ENCODE data around the gene PRDM16.

The PRDM16 gene

DNA sequence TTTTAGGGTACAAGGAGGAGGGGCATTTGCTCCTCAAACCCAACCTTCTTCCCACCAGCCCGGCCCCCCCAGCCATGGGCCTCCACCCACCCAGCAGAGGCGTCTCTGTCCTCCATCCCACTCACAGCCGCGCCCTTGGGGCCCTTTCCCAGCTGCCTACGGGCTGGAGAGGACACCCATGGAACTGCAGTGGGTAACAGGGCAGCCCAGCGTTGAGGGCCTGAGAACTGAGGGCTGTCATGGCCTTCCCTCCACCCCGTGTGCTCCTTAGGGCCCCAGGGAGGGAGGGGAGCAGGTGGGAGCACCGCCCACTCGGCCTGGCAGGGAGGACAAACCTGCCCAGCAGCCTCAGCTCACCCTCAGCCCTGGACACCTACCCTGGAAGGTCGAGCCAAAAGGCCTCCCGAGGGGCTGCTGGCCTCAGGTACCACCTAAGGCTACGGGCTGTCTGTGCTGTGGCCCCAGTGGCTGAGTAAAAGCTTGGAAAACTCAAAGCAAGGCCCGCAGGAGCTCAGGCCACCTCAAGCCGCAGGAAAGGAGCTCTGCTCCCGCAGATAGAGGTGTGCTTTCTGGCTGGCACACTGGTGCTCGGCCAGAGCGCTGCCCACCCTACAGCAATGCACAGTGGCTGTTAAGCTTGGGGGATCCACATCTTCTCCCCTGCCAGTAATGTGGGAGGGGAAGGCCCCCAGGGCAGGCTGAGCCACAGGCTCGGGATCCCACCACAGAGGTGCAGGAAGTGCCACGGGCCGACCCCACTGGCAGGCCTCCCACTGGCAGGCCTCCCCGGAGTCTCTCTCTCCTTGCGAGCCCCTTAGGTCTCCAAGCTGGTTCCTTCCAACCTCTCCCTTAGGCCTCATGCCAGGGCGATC lies 383.2 kb downstream of the PRDM16 start:
- Mint-ChIP-seq H3K36me3 (no peaks in the 10 kb centered on the region), H3K27me3 (peaks cover 35 to 46% of the 10 kb centered on the region in 2 donors), H3K27ac (no peak overlapping the region), H3K9me3 (peaks cover 4 to 7% of the 10 kb centered on the region in 2 donors), H3K4me1 (peaks cover 3 to 19% of the 10 kb centered on the region in 2 donors), H3K4me3 (no peak overlapping the region)
- DNase-seq (no peak), ATAC-seq (replicated peaks) (no peak)

DNA sequence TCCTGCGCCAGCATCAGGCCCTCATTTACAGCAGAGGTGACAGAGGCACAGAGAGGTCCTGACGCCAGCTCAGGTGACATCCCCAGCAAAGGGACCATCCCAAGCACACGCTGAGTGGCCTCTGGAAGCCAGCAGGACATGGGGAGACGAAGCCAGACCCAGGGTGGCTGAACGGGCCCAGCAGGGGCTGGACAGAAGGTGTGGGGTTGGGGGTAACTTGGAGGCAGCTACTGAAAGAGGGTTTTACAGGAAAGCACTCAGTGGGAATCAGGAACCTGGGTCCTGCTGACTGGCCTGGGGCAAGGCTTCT lies 383.8 kb downstream of the PRDM16 start:
- no peak for ATAC-seq (replicated peaks)
- Mint-ChIP-seq H3K9me3 (peaks cover 2 to 4% of the 10 kb centered on the region in 2 donors), H3K27ac (no peak overlapping the region), H3K4me3 (no peak overlapping the region), H3K36me3 (no peaks in the 10 kb centered on the region), H3K27me3 (peaks cover 37 to 46% of the 10 kb centered on the region in 2 donors), H3K4me1 (peaks cover 3 to 19% of the 10 kb centered on the region in 2 donors)
- DNase-seq, result no peak

DNA sequence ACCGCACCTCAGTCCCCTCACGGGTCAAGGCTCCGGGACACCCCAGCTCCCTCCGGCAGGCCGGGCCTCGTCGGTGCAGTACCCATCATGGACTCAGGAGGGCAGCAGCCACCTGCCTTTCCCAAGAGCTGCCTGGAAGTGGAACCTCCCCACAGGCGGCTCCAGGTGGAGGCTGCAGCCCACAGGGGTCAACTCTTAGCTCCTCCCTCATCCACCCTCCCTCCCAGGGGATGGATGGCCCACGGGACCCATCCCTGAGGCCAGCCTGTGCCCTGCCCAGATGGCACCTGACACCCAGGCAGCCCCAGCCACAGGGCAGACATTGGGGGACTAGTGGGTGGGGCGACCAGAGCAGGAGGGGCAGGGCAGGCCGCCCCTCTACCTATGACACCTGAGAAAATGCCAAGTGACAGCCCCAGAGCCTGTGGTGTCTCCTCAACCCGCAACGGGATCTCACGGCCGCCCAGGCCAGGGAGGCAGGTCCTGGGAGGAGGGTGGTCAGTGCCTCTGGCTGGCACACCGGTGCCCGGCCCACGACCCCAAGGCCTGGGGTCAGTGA lies 384.3 kb downstream of the PRDM16 start:
- Mint-ChIP-seq H3K27me3 (peaks cover 37 to 46% of the 10 kb centered on the region in 2 donors), H3K36me3 (no peaks in the 10 kb centered on the region), H3K4me1 (peaks cover 3 to 19% of the 10 kb centered on the region in 2 donors), H3K4me3 (peak overlapping the region; percentile 66 to 75), H3K27ac (peak overlapping the region; percentile 37), H3K9me3 (no peaks in the 10 kb centered on the region)
- DNase-seq (peak; percentile 68), ATAC-seq (replicated peaks) (peak; percentile 84 to 86)

DNA sequence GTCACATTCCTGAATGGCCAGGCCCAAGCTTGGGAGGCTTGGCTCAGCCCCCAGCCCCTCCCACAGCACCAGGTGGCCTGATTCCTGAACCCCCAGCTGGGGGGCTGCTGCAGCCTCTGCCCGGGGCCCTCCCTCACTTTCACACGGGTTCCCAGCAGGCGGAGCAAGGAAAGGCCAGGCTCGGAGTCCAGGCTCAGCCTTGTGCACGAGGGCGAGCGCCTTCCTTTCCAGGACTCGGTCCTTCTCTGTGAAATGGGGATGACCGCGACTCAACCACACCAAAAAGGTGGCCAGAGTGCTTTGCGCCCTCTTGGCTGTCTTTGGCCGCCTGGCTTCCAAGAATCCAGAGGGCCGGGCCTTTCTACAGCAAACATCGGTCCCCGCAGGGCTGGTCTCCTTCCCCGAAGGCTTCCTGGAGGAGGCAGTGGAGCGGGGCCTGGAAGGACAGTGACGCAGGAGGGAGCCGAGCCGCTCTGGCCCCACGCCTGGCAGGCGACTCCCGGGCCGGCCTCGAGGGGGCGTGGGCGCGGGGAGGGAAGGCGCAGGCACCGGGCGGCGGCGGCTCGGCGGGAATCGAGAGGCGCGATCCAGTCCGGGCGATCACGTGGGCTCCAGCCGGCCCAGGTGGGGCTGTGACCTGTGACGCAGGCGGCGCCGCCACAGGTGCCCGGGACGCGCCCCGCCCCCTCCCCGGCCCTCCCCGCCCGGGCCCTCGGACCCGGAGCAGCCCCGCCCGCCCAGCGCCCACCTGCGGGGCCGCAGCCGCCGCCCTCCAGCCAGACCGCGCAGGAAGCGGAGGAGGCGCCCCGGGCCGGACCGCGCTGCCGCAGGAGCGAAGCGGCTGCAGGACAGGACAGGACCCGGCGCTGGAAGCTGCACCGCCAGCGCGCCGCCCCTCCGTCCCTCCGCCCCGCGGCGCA lies 385.1 kb downstream of the PRDM16 start, which contains the start of gene ARHGEF16:
Gene ARHGEF16, plus strand, starts transcription at position 775 of the 920 bp plus-strand sequence. CDS start 8,420 bp downstream, outside the sequence.
- DNase-seq (no peak), ATAC-seq (replicated peaks) (peak; percentile 20 to 38)
- H3K27ac Mint-ChIP-seq, result no peak within 1 kb of the TSS
- peaks cover 3 to 19% of the 10 kb centered on the region in 2 donors for H3K4me1 Mint-ChIP-seq
- peak within 1 kb of the TSS; percentile 60 to 76 for H3K4me3 Mint-ChIP-seq
- peaks cover 37 to 46% of the 10 kb centered on the region in 2 donors for H3K27me3 Mint-ChIP-seq
- H3K9me3 Mint-ChIP-seq, result no peaks in the 10 kb centered on the region
- no peaks in the 10 kb centered on the region for H3K36me3 Mint-ChIP-seq

DNA sequence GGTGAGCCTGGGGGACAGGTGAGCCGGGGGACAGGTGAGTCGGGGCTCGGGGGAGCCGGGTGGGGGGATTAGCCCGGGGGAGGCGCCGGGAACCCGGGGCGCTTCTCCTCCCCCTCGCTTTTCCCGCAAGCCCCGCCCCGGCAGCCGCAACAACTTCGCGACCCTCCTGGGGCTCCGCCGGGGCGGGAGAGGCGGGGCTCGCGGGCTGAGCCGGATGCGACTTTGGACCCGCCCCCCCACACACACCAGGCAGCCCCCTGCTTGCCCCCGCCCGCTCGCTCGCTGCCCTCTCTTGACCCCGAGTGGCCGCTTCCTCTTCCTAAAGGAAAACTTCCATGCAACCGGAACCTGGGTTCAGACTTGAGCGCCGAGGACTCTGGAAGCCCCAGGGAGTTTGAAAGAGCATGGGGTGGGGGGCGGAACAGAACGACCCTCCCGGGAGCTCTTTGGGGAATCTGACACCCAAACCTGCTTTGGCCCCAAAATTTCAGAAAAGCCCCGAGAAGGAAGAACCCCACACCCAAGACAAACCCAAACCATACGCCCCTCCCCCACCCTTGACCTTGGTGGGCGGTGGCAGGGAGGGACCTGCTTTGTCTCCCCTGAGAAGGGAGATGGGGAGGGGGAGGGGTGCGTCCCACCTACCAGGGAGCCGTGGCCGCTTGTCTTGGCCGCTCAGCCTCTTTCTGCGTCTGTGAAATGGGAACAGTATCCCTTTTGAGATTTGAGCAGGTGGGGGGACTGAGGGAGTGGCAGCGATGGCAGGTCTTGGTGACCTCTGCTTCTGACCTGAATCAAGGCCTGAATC lies 386.0 kb downstream of the PRDM16 start:
- H3K27me3 Mint-ChIP-seq, result peaks cover 29 to 37% of the 10 kb centered on the region in 2 donors
- no peak for ATAC-seq (replicated peaks)
- no peak overlapping the region for H3K27ac Mint-ChIP-seq
- no peak for DNase-seq
- H3K4me1 Mint-ChIP-seq, result peaks cover 3 to 19% of the 10 kb centered on the region in 2 donors
- H3K9me3 Mint-ChIP-seq, result no peaks in the 10 kb centered on the region
- H3K36me3 Mint-ChIP-seq, result no peaks in the 10 kb centered on the region
- H3K4me3 Mint-ChIP-seq, result peak overlapping the region; percentile 60 to 76

DNA sequence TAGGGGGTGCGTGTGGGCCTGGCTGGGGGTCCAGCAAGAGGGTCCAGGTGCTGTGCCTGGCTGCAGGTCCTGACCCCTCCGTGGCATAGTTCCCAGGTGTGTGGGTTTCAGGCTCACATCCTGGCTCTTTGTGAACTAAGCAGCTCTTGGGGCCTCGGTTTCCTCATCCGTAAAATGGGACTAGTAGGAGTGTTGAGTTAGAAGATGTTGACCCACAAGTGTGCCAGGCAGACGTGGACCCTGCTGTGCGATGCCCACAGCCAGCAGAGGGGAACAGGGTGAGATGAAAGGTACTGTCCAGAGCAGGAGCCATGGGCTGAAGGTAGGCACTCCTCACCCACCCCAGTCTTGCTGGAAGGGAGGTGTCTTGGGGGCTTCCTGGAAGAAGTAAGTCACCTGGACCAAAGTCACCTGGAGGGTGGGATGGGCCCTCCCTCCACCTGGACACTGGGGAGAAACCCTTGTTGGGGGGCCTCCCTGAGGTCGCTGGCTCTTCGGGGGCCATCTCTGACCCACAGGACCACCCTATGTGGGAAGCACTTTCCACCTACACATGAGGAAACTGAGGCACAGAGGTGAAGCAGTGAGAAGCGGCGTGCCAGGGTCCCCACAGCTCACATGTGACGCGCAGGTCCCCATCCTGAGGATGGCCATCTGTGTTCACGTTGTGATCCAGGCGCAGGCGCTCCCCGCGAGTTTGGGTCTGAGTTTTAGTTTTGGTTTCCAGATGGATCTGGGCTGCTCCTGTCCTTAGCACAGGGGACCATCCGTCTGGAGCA lies 386.9 kb downstream of the PRDM16 start:
- H3K9me3 Mint-ChIP-seq, result no peaks in the 10 kb centered on the region
- DNase-seq, result no peak
- H3K27ac Mint-ChIP-seq, result no peak overlapping the region
- no peaks in the 10 kb centered on the region for H3K36me3 Mint-ChIP-seq
- no peak for ATAC-seq (replicated peaks)
- peak overlapping the region in 1 of 2 donors; percentile 76 for H3K4me3 Mint-ChIP-seq
- peaks cover 21 to 29% of the 10 kb centered on the region in 2 donors for H3K27me3 Mint-ChIP-seq
- peaks cover 3 to 19% of the 10 kb centered on the region in 2 donors for H3K4me1 Mint-ChIP-seq

DNA sequence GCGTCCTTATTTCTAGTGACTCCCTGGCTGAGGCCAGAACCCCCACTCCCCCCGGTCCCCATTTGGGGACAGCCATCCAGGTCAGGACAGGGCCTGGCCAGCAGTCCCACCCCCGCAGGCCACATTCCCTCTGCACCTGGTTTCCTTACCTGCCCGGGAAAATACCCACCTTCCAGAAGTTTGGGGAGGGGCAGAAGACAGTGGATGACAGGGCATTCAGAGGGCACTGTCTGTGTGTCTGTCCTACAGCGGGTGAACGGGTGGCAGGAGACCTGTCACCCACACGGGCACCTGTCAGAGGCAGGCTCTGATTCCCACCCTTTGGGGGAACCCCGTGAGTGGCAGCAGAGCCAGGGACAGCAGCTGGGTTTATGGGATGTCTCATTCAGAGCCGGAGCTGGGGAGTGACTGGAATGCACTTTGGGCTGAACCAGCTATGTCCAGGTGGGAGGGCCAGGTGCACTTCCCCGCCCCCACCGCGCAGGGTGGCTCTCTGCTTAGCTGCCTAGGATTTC lies 387.5 kb downstream of the PRDM16 start:
- H3K36me3 Mint-ChIP-seq, result no peaks in the 10 kb centered on the region
- no peaks in the 10 kb centered on the region for H3K9me3 Mint-ChIP-seq
- DNase-seq, result no peak
- no peak for ATAC-seq (replicated peaks)
- H3K27ac Mint-ChIP-seq, result no peak overlapping the region
- no peak overlapping the region for H3K4me3 Mint-ChIP-seq
- peaks cover 14 to 22% of the 10 kb centered on the region in 2 donors for H3K27me3 Mint-ChIP-seq
- peaks cover 3 to 19% of the 10 kb centered on the region in 2 donors for H3K4me1 Mint-ChIP-seq

DNA sequence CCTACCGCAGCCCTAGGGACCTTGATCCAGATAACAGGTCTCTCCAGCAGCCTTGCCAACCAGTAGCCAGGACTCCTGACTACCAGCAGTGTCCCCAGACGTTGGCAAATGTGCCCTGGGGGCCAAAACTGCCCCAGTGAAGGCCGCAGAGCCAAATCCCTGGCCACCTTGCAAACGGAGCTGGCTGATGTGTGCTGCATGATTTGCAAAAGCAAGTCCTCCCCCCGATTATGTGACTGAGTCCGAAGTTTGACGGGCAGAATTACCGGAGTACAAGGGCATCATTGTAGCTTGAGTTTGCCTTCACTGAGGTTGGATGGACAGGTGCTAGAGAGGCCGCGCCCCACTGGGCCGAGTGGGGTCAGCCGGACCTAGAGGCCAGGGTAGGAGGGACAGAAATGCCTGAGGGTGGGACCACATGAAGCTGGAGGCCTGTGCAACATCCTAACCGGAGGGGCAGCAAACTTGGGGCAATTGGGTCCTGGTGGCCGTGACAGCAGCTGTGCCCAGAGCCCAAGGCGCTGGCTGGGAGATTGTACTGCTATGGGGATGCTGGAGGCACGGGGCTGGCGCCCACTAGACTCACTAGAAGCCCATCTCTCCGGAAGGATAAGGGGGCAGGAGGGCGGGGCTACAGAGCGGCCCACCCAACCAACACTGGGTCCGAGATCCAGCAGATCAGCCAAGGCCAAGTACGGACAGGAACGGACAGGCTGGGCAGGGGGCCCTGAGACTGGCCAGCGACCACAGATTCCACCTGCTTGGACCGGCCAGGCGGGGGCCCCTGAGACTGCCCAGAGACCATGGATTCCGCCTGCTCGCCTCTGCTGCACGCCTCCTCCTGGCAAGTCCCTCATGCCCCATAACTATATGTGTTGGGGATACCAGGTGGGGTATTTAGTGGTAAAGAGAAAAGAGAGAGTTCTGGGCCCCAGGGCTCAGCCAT lies 388.2 kb downstream of the PRDM16 start:
- Mint-ChIP-seq H3K4me1 (peaks cover 3 to 19% of the 10 kb centered on the region in 2 donors), H3K4me3 (no peak overlapping the region), H3K9me3 (no peaks in the 10 kb centered on the region), H3K36me3 (no peaks in the 10 kb centered on the region), H3K27me3 (peaks cover 16 to 18% of the 10 kb centered on the region in 2 donors), H3K27ac (no peak overlapping the region)
- ATAC-seq (replicated peaks) (no peak), DNase-seq (no peak)

DNA sequence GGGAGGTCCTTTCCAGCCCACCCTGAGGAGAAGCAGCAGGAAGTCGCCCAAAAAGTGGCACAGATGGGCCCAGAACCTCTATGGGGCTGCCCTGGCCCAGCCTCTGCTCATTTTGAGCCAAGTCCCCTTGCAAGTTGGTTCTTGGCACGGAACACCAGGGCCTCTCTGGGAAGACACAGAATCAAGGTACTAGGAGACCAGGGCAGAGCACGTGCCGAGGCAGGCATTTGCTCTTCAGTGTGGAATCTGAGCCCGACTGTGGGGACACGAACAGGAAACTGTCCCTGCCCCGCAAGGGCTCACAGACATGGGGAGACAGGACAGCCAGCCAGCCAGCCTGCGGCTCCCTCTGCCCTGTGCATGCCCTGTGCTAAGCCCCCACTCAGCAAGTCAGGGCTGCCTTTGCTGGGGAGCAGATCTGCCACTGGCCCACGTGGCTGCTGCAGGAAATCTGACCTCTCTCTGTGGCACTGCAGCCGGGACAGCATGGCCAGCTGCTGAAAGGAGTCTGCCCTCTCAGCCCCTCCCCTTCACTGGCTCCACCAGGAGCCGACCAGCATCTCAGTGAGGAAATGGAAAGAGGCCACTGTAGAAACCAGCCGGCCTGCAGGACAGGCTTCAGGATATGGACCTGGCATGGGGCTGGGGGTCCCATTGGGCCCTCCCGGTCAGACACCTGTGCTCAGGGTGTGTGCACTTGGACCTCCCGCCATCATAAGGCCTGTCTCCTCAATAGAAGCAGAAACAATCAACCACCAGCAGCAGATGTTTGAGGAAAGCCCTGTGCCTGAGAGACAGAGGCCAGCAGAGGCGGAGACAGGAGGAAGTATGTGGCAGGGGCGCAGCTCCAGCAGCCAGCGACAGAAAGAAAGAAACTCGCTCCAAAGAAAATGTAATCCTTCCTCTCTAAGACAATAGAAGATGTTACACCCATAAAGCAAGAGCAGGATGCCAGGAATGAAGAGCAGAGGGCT lies 389.2 kb downstream of the PRDM16 start:
- H3K4me3 Mint-ChIP-seq, result no peak overlapping the region
- no peaks in the 10 kb centered on the region for H3K9me3 Mint-ChIP-seq
- ATAC-seq (replicated peaks), result no peak
- no peak for DNase-seq
- peaks cover 1 to 11% of the 10 kb centered on the region in 2 donors for H3K4me1 Mint-ChIP-seq
- no peaks in the 10 kb centered on the region for H3K36me3 Mint-ChIP-seq
- H3K27ac Mint-ChIP-seq, result no peak overlapping the region
- H3K27me3 Mint-ChIP-seq, result peaks cover 9 to 14% of the 10 kb centered on the region in 2 donors

DNA sequence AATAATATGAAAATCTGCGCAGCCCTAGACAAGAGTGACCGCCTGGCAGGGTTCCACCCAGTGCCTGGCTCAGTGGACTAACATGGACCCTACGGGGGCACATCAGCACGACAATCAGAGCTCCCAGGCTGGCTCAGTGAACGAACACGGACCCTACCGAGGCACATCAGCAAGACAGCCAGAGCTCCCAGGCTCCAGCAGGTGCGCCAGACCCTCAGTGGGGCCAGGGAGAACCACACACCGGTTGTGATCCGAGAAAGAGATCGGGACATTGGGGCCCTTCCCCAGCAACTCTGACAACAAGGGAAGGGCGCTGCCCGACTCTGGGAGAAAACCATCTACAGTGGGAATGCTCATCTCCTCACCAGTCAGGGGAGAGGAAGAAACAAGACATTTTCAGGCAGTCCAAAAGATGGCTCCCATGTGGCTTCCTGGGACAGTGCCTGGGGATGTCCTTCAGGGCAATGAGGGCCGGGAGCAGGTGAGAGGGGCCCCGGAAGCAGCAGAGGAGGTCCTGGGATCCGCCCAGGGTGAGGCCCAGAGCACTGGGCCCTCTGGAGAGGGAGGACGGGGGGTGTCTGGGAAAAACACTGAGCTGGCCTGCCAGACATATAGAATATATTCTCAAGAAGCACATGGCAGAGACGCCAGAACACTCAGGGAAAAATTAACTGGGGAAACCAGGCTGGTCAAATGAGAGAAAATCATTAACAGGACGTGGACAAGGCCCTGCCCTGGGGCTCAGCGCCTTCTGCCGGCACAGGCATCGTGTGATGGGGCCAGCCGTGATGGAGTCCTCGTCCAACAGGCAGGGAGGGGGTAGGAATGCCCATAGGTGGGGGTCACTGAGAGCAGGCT lies 390.3 kb downstream of the PRDM16 start:
- Mint-ChIP-seq H3K36me3 (no peaks in the 10 kb centered on the region), H3K4me1 (peaks cover 0 to 8% of the 10 kb centered on the region in 2 donors), H3K4me3 (no peak overlapping the region), H3K27me3 (peaks cover 7 to 12% of the 10 kb centered on the region in 2 donors), H3K9me3 (no peaks in the 10 kb centered on the region), H3K27ac (no peak overlapping the region)
- DNase-seq, result no peak
- no peak for ATAC-seq (replicated peaks)

All from stimulated activated naive B cell treated with anti-CD40 and anti-IgM and Interleukin-4, amounts not matched to agents 10 μg/mL and 1 μg/mL and 100 μg/mL, for 72 hours (primary cell).